HCT116 (cell line): ENCODE results near the gene ANGPTL8.

Experiments used
- CTCF ChIP-seq, 3 experiments: fragments of 200-600 bp in 1 of 3; sonication (generic) in 1 of 3; IDR thresholded peaks in 2 of 3; conservative IDR thresholded peaks in 1 of 3; 2 replicates each; pipeline ENCODE4 v1.5.1; 2012 to 2017; ENCODE audit warnings: low read depth in 2 of 3, low read length in 2 of 3, antibody characterized with exemption in 1 of 3, borderline replicate concordance in 1 of 3, control low read depth in 1 of 3, mild to moderate bottlenecking in 1 of 3, mixed read lengths in 1 of 3, mixed run types in 1 of 3, moderate library complexity in 1 of 3; ENCODE audit not compliant: insufficient read depth in 1 of 3
- POLR2A ChIP-seq: IDR thresholded peaks from 2 replicates; pipeline ENCODE4 v1.7.0; 2011; ENCODE audit warnings: borderline replicate concordance; ENCODE audit not compliant: insufficient read depth, insufficient read length; ENCODE audit errors: extremely low read depth

- no peak for TF ChIP-seq POLR2A
- no peak for TF ChIP-seq CTCF (IDR thresholded peaks at IDR 0.05 in 2 of 3, conservative IDR thresholded peaks at IDR 0.05 in 1 of 3; ENCODE audit: borderline replicate concordance in 1 of 3, insufficient read depth in 1 of 3, low read depth in 2 of 3, low read length in 2 of 3)
Observed at GRCh38 chr19:11269408-11269807, 30.0 kb downstream of the ANGPTL8 start.
